HG03097 (cell line): Measurements from ENCODE around the gene BGN.

Experiments used
- ATAC-seq: cut with Tn5 transposase; IDR thresholded peaks from one replicate; pipeline ENCODE4 v1.9.1; 2021; ENCODE audit not compliant: unreplicated experiment, low FRiP score

BGN gene

DNA sequence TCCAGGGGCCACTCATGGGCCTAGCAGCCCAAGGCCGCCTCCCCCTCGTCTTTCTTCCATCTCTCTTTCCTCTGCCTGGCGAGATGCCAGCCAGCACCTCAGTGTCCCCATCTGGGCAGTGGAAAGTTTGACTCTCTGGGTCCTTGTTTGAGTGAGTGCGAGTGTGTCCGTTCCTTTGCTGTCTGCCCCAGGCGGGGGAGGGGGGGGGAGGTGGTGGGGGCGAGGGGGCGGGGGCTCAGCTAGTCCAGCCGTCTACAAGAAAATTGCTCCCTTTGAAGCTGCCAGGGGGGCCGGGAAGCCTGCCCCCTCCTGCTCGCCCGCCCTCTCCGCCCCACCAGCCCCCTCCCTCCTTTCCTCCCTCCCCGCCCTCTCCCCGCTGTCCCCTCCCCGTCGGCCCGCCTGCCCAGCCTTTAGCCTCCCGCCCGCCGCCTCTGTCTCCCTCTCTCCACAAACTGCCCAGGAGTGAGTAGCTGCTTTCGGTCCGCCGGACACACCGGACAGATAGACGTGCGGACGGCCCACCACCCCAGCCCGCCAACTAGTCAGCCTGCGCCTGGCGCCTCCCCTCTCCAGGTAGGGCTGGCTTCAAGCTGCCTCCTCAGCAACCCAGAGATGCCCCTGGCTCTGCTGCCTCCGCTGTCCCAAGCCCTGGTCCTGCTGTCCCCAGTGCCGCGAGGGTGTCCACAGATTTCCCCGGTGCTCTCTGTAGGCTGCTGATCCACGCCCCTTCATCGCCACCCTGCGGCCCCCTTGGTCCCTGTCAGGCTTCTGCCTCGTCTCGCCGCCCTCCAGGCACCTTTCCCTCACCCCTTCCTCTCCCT, at the start of gene BGN:
BGN (plus strand) TSS at position 440 of the 821 bp plus-strand sequence. CDS start 9,652 bp downstream, outside the sequence.
- no peak for ATAC-seq

DNA sequence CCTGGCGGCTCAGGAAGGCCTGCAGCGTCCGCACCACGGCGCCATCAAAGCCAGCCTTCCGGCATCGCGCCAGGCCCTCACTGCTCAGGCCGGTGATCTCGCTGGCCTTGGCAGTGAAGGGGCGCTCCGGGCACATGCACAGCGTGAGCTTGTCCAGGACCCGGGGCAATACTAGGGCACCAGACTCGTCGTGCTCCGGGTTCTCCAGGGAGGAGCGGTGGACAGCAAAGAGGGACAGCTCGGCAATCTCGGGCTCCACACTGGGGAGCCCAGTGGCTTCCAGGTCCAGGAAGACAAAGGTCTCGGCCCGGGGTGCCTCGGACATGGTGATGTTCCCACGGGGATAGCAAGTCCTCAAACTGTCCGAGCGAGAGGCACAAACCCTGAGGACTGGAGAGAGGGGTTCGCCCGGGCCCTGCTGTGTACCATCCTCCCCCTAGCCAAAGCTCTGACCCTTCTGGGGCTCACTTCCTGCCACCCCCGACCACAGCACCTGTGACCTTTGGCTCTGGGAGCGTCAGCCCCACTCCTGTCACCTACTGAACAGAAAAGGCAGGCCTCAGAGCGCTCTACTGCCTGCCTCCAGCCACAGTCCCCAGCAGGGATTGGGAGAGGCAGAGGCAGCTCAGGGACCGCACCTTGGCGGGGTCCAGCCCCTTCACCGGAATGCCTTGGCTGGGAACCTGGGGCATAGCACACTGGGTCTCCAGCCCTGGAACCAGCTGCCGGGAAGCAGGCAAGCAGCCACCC, 49.5 kb upstream of the BGN start:
- ATAC-seq: no peak

DNA sequence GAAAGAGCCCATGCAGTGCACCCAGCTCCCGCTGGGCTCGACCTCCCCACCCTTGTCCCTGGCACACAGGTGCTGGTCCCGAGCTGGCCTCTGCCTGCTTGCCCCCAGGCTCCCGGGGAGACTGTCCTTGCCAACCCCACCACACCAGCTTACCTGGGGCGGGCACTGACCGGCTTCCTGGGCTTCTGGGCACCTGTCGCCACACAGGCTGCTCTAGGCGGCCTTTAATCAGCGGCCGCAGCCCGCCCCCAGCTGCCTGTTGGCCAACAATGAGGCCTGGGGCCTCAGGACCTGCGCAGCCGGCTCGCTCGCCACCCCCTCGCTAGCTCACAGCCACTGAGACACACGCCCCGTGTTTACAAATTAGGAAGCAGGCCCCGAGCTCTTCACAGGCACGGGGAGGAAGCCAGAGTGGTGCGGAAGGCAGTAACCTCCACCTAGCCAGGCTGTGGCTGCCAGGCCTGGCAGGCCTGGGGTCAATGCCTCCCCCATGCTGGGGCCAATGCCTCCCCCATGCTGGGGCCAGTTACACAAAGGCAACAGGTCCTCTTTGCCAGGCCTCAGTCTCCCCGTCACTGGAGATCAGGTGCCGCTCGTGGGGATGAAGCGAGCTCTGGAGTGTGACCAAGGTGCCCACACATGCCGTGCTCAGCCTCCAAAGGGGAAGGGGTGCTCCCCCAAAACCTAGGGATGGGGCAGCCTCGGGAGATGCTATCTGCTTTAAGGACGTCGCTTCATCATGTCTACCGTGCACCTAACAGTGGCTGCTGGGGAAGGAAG, 48.7 kb upstream of the BGN start, which contains the start of gene TREX2:
TREX2 (minus strand) TSS at position 201 of the 780 bp plus-strand sequence. CDS start 626 bp downstream, outside the sequence.
- no peak for ATAC-seq

DNA sequence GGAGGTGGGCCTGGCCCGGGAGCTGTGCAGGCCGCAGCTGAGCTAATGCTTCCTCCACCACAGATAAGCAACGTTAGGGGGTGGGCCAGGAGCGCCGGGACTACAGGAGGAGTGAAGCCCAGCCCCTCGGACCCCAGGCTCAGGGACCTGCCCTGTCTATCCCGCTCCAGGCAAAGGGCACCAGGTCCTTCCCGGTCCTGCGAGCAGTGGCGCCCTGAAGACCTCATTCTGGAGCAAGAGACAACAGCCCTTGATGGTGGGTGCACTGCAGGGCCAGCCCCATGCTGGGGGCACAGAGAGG, 48.2 kb upstream of the BGN start:
- ATAC-seq: no peak

DNA sequence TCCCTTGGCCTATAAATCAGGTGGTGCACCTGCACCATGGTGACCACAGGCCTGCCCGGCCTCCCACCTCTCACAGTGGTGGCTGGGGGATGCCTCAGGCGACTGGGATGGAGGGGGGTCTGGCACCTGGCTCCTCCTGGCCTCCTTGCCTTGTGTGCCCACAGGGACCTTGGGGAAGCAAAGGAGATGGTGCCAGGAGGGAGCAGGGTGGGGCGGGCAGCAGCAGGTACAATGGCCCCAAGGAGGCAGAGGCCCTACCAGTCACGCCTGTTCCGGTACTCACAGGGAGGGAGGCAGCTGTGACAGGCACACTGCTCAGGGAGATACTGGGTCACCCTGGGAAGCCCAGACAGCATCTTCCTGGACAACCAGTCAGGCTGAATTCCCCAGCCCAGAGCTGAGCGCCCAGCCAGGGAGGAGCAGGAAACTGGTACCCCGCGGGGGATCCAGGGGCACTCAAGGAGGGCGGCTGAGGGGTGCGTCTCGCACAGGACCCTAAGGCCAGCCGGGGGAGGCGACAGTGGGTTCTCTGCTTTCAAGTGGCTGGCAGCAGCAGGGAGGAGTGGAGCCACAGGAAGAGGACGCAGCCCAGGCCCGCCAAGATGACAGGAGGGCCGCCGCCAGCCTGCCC, 47.7 kb upstream of the BGN start:
- no peak for ATAC-seq

DNA sequence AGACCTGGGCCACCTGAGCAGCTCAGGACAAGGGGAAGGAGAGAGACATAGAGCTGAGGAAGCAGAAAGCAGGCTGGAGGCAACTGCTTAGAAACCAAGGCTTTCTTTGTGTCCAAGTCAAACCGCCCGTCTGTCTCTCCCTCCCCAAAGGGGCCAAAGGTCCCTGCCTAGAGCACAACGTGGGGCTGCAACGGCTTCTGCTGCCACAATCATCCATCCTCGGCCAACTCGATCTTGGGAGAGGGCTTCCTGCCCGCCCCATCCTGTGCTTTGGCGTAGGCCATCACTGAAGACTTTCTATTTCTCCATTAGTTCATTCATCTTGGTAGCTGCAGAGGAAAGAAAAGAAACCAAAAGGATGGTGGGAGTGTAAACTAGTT, 47.2 kb upstream of the BGN start:
- ATAC-seq: no peak

DNA sequence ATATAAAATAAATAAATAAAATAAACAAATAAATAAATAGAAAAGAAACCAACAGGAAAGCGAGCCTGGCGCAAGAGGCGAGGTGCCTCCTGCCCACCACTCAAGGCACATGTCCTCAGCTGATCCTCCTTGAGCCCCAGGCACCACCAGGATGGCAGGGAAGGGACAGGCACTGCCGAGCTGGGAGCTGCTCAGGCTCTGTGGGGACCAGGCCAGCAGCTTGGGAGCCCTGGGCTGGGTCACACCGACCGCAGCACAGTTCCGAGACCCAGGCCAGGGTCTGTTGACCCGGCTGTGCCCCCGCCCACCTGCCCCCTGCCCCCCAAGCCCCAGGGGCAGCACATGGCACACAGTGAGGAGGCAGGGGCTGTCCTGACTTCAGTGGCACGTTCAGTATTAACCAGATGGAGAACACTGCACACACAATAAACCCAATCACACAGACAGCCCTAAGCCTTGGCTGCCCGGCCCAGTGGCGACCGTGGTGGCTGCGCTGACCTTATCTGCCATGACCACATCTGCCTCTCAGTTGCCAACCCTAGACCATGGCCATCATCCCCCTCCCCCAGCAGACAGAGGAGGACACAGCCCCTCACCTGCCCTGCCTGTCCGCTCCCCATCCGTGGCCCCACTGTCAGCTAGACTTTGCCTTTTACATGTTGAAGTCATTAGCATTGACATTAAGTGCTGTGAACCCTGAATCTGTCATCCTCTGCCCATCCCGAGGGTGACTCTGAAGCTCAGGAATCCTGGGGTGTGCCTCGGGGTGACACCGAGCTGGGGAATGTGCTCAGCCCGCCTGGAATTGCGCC, 46.0 kb upstream of the BGN start:
- ATAC-seq: no peak

DNA sequence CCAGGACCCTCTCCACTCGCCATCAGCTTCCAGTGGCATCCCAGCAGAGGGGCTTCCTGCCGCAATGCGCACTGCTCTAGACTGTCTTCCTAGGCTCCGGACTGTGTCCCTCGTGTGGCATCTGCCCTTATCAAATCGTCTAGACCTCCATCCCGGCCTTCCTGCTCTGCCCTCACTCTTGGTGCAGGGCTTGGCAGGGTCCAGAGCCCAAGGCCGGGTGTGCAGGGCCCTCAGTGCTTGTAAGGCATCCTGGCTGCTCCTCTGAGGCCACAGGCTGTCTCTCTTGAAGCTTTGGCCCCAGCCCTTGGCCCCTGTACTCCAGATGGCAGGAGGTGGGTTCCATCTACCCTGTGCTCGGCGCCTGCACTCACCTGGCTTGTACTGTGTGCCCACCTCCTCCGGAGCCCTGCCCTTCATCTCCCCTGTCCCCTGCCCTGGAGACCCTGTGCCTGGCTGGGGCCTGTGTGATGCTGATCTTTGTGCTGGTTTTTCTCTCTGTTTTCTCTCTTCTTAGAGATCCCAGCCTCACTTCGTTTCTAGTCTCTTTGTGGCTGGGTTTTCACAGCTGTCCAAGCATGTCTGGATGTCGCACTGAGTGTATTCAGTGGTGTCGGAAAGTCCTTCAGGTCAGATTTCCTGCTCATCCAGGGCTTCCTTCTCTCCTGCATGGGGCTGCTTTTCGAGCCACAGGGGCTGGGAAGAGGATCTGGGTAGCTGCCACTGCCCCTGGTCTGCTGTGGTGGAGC, 45.2 kb upstream of the BGN start:
- ATAC-seq: no peak

DNA sequence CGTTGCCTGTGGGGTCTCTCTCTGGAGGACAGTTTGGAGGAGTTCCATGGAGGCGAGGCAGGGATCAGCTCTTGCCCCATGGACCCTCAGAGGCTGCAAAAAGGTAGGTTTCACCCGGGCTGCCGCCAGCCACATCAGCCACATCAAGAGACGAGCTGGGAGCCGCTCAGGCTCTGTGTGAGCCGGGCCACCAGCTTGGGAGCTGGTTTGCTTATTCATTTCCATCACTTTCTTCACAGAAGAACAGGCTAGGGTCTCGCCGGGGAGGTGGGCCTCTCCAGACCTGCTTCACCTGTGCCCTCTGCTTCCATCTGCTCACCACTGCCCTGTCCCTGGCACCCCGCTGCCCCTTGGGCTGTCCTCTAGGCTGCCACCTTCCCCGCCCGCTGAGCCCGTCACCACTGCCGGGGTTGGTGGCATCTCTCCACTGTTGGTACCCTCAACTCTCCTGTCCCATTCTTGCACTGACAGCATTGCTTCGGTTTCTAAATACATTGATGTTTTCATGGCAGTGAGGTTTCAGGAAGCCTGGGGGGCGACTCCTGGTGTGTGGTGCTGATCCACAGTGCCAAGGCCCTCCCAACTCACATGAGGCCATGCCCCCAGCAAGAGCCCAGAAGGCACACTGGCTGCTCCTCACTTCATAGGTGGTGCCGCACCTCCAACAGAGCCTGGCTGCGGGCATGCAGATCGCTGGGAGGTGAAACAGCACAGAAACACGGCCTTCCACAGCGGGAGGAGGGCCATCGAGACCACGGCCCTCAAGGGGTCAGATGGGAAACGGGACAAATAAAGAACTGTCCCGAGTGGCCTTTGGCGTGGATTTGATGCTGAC, 44.4 kb upstream of the BGN start:
- no peak for ATAC-seq

DNA sequence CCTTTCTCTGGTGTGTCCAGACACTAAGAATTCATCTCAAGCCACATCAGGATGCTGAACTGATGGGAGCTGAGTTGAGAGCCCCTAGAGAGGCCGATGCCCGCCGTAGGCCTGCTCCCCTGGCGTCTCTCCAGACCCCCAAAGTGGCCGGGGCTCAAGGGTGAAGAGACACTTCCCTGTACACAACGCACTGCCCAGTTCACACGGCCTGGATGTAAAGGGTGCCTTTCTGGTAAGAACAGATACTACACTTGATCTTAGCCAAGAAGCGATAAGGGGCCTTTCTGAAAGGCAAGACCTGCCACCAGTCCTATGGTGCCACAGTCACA, 43.9 kb upstream of the BGN start:
- no peak for ATAC-seq

DNA sequence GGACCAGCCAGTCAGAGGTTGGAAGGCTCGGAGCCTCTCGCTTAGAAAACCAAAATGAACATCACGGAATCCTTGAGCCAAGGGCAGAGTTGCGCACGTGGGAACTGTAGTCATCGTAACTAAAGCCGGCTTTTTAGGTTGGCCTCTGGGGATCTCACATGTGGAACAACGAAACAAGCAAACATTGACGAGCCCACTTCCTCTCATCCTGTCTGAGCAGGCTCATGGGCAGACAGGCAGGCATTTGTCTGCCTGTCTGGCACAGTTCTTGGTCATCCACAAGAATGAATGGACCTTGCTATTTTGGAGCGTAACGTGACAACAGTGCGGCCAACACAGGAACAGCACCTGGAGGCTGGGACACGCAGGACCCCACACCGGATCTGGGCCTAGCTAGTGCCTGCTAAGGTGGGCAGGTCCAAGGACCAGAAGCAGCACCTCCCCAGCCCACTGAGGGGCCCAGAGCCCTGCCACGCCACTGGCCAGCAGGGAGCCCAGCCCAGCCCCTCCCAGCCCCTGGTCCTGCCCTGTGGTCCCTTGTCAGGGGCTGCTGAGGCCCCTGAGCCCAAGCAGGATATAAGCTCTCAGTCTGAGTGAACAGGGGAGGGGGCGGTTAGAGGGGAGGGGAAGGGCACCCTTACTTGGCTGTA, 39.8 kb upstream of the BGN start:
- no peak for ATAC-seq

DNA sequence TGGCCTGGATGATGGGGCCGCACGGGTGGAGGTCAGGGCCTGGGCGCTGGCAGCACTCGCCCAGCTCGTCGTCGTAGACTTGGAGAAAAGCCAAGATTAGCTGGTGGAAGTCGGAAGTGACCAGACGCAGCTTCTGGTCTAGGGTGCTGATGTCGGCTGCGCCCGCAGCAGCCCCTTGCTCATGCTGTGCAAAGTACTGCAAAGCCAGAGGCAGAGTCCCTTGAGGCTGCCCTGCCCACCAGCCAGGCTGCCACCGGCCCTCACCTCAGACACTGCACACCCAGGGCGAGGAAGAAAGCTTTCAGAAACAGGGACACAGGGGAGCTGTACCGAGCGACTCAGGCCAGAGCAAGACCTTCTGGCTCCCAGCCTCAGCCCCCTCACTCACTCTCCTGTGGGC, 39.2 kb upstream of the BGN start:
- ATAC-seq: no peak

DNA sequence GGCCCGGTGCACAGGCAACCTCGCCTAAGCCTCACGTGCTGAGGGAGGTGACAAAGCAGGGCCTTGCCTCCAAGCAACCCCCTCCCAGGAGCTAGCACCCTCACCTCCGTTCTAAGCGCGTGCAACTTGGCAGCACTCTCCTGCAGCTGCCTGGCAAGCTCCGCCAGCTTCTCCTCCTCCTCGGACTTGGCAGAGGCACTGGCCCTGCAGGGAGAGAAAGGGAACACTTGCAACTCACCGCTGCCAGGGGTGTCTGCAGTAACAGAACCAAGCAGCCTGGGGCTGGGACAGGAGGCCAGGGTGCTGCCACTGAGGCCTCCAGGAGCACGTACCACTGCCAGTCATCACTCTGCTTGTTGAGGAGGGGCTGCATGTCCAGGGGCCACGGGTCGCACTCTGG, 38.6 kb upstream of the BGN start:
- no peak for ATAC-seq

DNA sequence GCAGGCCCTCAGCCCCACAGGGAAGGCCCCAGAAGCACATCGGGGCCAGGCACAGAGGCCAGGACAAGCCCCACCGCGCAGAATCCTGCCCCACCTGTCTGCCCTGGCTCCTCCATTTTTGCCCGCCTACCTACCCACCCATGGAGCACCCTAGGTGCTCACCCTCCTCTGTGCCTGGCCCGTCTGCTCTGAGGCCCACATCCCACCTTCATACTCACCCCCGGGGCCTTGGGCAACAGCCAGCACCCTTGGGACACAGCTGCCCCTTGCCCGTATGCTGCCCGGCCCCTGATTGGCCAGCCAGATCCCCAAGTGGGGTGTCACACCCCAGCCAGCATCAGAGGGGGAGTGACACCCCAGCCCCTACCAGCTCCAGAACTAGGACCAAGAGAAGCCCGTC, 38.1 kb upstream of the BGN start:
- no peak for ATAC-seq

DNA sequence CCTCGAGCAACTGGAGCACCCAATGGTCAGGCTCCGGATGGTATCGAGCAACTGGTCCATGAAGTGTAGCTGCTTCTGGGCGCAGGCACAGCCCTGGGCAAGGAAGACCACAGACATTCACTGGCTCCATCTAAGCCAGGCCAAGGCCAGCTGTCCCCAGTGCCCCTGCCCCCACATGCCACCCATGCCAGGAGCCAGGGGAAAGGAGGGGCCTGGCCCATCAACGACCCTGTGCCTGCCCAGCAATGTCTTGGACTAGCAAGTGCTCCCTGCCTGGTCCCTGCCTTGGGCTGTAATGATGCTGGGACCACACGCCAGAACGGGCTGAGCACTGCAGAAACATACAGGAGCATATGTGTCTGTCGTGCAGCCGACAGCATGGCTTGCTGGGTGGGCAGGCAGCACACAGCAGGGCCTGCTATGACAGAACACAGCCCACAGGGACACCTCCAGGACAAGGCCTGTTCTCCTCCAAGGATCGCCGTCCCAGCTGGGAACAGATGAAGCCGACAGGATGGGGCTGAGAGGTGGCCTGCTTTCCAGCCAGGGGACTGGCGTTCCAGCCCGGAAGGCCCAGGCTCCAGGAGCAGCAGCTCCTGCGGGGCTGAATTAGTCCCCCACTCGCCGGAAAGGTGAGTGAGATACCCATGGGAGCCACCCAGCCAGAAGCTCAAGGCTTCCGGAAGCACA, 37.5 kb upstream of the BGN start:
- ATAC-seq: no peak

DNA sequence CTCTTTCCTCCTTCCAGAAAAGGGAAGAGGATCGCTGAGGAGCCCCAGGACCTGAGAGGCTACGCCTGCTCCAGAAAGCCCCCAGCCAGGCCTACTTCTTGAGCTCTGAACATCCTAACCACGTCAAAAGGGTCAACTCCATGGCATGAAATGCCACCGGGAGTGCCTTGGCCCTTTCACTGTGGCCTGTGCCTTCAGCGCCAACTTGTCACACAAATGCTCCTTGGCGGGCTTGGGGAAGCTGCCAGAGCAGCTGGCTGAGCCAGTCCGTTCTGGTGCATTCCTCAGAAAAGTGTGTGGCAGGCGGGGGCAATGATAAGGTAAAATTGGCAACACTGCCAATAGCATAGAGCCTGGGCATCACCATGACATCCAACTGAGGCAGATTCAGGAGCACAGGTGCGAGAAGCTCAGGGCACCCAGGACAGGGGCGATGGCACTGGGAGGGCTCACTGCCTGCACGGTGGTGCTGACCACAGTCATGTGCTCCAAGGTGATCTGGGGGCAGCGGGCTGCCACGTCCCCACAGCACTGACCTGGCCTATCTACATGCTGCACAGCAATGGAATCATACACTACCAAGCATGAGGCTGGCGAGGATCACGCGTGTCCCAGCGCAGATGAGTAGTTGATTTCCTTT, 36.8 kb upstream of the BGN start:
- ATAC-seq: no peak

DNA sequence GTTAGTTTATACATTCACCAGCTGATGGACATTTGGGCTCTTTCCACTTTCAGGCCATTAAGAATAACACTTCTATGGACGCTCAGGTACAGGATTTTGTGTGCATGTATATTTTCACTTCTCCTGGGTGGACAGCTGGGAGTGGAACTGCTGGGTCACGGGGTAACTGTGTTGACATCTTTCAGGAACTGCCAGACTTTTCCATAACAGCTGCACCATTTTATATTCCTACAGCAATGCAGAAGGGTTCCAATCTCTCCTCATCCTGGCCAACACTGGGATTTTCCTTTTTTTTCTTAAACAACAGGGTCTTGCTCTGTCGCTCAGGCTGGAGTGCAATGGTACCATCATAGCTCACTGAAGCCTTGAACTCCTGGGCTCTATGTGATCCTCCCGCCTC, 36.3 kb upstream of the BGN start:
- no peak for ATAC-seq
